ENCODE results near the gene RRP1B.

DNA sequence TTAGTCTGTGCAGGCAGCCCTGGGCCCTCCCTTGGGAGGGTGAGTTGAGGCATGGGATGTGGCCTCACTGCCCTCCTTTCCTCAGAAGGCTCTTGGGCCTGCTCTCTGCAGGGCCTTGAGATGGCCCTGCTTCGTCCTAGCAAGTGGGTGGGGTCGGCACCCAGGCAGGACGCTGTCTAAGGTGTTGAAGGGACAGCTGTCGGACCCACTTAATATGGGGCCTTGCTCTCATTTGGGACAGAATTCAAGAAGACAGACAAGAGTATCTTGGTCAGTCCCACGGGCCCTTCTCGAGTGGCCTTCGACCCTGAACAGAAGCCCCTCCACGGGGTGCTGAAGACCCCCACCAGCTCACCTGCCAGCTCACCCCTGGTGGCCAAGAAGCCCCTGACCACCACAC is 33.6 kb downstream of the RRP1B start:
- TF ChIP-seq, protein P1, sequence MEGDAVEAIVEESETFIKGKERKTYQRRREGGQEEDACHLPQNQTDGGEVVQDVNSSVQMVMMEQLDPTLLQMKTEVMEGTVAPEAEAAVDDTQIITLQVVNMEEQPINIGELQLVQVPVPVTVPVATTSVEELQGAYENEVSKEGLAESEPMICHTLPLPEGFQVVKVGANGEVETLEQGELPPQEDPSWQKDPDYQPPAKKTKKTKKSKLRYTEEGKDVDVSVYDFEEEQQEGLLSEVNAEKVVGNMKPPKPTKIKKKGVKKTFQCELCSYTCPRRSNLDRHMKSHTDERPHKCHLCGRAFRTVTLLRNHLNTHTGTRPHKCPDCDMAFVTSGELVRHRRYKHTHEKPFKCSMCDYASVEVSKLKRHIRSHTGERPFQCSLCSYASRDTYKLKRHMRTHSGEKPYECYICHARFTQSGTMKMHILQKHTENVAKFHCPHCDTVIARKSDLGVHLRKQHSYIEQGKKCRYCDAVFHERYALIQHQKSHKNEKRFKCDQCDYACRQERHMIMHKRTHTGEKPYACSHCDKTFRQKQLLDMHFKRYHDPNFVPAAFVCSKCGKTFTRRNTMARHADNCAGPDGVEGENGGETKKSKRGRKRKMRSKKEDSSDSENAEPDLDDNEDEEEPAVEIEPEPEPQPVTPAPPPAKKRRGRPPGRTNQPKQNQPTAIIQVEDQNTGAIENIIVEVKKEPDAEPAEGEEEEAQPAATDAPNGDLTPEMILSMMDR (conservative IDR thresholded peaks at IDR 0.05): no peak
- TF ChIP-seq EZH2 (IDR thresholded peaks at IDR 0.05; ENCODE audit: low read depth): no peak
